HEK293 (cell line): ENCODE results near the gene SLC66A2.

Experiments used
- CTCF ChIA-PET: fragments of 350-600 bp; formaldehyde crosslinking; extraction: SDS; loops from one replicate; lab custom pipeline; 2021; ENCODE audit warnings: antibody characterized with exemption; lab: Yijun Ruan, JAX
- POLR2A ChIA-PET: fragments of 300-600 bp; formaldehyde crosslinking; extraction: SDS; loops from one replicate; lab custom pipeline; 2020; ENCODE audit warnings: antibody characterized with exemption, inconsistent platforms; lab: Yijun Ruan, JAX
- H3K27ac ChIP-seq: fragments of 200-500 bp; sonication (Bioruptor generic); 2 replicates; pipeline ENCODE4 v1.5.1; 2014; ENCODE audit warnings: low read depth, low read length, control low read depth, inconsistent platforms; ENCODE audit errors: extremely low read depth
- H3K36me3 ChIP-seq, 2 experiments: fragments of 200-500 bp in 1 of 2; sonication (Bioruptor generic) in 1 of 2; 1 replicate in 1 of 2; 2 replicates in 1 of 2; pipeline ENCODE4 v1.5.1; 2014 to 2017; ENCODE audit warnings: inconsistent platforms in 2 of 2, low read length in 2 of 2; ENCODE audit not compliant: control insufficient read depth in 2 of 2, insufficient read depth in 1 of 2
- H3K4me1 ChIP-seq: fragments of 200-500 bp; sonication (Bioruptor generic); 2 replicates; pipeline ENCODE4 v1.5.1; 2014; ENCODE audit warnings: mild to moderate bottlenecking, low read length, inconsistent platforms; ENCODE audit not compliant: control insufficient read depth, insufficient read depth
- H3K4me3 ChIP-seq: 2 replicates; pipeline ENCODE4 v1.5.1; 2011; ENCODE audit warnings: low read depth, mild to moderate bottlenecking, control low read depth, low read length, moderate library complexity
- H3K9me3 ChIP-seq: fragments of 200-500 bp; sonication (Bioruptor generic); 2 replicates; pipeline ENCODE4 v1.5.1; 2014; ENCODE audit warnings: low read depth, low read length, inconsistent platforms; ENCODE audit not compliant: control insufficient read depth, insufficient read depth
- GLIS1 ChIP-seq: fragments of 450-650 bp; formaldehyde crosslinking; IDR thresholded peaks from 2 replicates; pipeline ENCODE4 v1.5.1; 2016; ENCODE audit warnings: missing biosample characterization, missing genetic modification characterization
- KLF9 ChIP-seq: fragments of 450-650 bp; formaldehyde crosslinking; IDR thresholded peaks from 2 replicates; pipeline ENCODE4 v1.5.1; 2016; ENCODE audit warnings: missing biosample characterization, missing genetic modification characterization, low read depth
- MEIS1 ChIP-seq: sonication (generic); formaldehyde crosslinking; IDR thresholded peaks from 2 replicates; pipeline ENCODE4 v1.8.1; 2022; ENCODE audit warnings: missing genetic modification reagents, mild to moderate bottlenecking, borderline replicate concordance
- PRDM1 ChIP-seq: fragments of 450-650 bp; formaldehyde crosslinking; IDR thresholded peaks from 2 replicates; pipeline ENCODE4; 2016; ENCODE audit warnings: missing biosample characterization, missing genetic modification characterization
- REPIN1 ChIP-seq: fragments of 450-650 bp; formaldehyde crosslinking; IDR thresholded peaks from 2 replicates; pipeline ENCODE4 v1.5.1; 2017; ENCODE audit warnings: missing biosample characterization, missing genetic modification characterization, low read depth
- SALL2 ChIP-seq: fragments of 450-650 bp; formaldehyde crosslinking; IDR thresholded peaks from 2 replicates; pipeline ENCODE4 v1.5.0; 2017; ENCODE audit warnings: missing biosample characterization, mild to moderate bottlenecking, missing genetic modification characterization, borderline replicate concordance
- SETDB1 ChIP-seq: IDR thresholded peaks from one replicate; pipeline ENCODE4 v1.6.1; 2017; ENCODE audit warnings: mild to moderate bottlenecking, low read length, moderate library complexity, mixed read lengths; ENCODE audit not compliant: insufficient read length
- SP3 ChIP-seq: fragments of 450-650 bp; formaldehyde crosslinking; IDR thresholded peaks from 2 replicates; pipeline ENCODE4 v1.5.1; 2016; ENCODE audit warnings: missing biosample characterization, missing genetic modification characterization
- ZFHX2 ChIP-seq: fragments of 450-650 bp; formaldehyde crosslinking; conservative IDR thresholded peaks from 2 replicates; pipeline ENCODE4 v1.5.1; 2016; ENCODE audit warnings: missing biosample characterization, missing genetic modification characterization
- ZIC2 ChIP-seq: fragments of 450-650 bp; formaldehyde crosslinking; IDR thresholded peaks from 2 replicates; pipeline ENCODE4 v1.5.1; 2016; ENCODE audit warnings: missing biosample characterization, missing genetic modification characterization
- ZNF16 ChIP-seq: fragments of 450-650 bp; formaldehyde crosslinking; IDR thresholded peaks from 2 replicates; pipeline ENCODE4 v1.5.1; 2016; ENCODE audit warnings: low read depth, missing biosample characterization, missing genetic modification characterization
- ZNF202 ChIP-seq: fragments of 450-650 bp; formaldehyde crosslinking; IDR thresholded peaks from 2 replicates; pipeline ENCODE4 v1.5.1; 2016; ENCODE audit warnings: missing biosample characterization, missing genetic modification characterization, borderline replicate concordance
- ZNF24 ChIP-seq: fragments of 450-650 bp; formaldehyde crosslinking; IDR thresholded peaks from 2 replicates; pipeline ENCODE4 v1.5.1; 2016; ENCODE audit warnings: missing biosample characterization, missing genetic modification characterization
- ZNF48 ChIP-seq: fragments of 450-650 bp; formaldehyde crosslinking; IDR thresholded peaks from 2 replicates; pipeline ENCODE4 v1.5.1; 2016; ENCODE audit warnings: missing biosample characterization, missing genetic modification characterization
- ZNF529 ChIP-seq: fragments of 450-650 bp; formaldehyde crosslinking; IDR thresholded peaks from 2 replicates; pipeline ENCODE4 v1.5.1; 2017; ENCODE audit warnings: missing genetic modification characterization, missing biosample characterization; ENCODE audit not compliant: insufficient replicate concordance
- ZNF555 ChIP-seq: fragments of 450-650 bp; formaldehyde crosslinking; conservative IDR thresholded peaks from 2 replicates; pipeline ENCODE4 v1.5.1; 2017; ENCODE audit warnings: missing biosample characterization, mild to moderate bottlenecking, missing genetic modification characterization, inconsistent platforms
- ZNF585B ChIP-seq: fragments of 450-650 bp; formaldehyde crosslinking; IDR thresholded peaks from 2 replicates; pipeline ENCODE4 v1.5.1; 2016; ENCODE audit warnings: missing biosample characterization, missing genetic modification characterization
- ZNF596 ChIP-seq: fragments of 450-650 bp; IDR thresholded peaks from 2 replicates; pipeline ENCODE4 v1.5.0; 2018; ENCODE audit warnings: missing biosample characterization, mild to moderate bottlenecking, missing genetic modification characterization, moderate library complexity
- ZNF621 ChIP-seq: fragments of 450-650 bp; formaldehyde crosslinking; IDR thresholded peaks from 2 replicates; pipeline ENCODE4 v1.5.1; 2017; ENCODE audit warnings: missing biosample characterization, missing genetic modification characterization
- ZNF623 ChIP-seq: fragments of 450-650 bp; formaldehyde crosslinking; IDR thresholded peaks from 2 replicates; pipeline ENCODE4 v1.5.1; 2016; ENCODE audit warnings: missing biosample characterization, missing genetic modification characterization
- ZNF629 ChIP-seq: fragments of 450-650 bp; formaldehyde crosslinking; IDR thresholded peaks from 2 replicates; pipeline ENCODE4 v1.5.1; 2017; ENCODE audit warnings: missing biosample characterization, missing genetic modification characterization
- ZNF768 ChIP-seq: fragments of 450-650 bp; formaldehyde crosslinking; IDR thresholded peaks from 2 replicates; pipeline ENCODE4 v1.5.1; 2018; ENCODE audit warnings: missing biosample characterization, mild to moderate bottlenecking, missing genetic modification characterization
- ZNF837 ChIP-seq: fragments of 450-650 bp; formaldehyde crosslinking; IDR thresholded peaks from 2 replicates; pipeline ENCODE4 v1.5.1; 2016; ENCODE audit warnings: missing biosample characterization, missing genetic modification characterization
- ZSCAN16 ChIP-seq: fragments of 450-650 bp; formaldehyde crosslinking; IDR thresholded peaks from 2 replicates; pipeline ENCODE4 v1.5.1; 2016; ENCODE audit warnings: missing biosample characterization, missing genetic modification characterization
- TF ChIP-seq, protein P1 (sequence below): fragments of 450-650 bp; formaldehyde crosslinking; conservative IDR thresholded peaks from 2 replicates; pipeline ENCODE4 v1.5.1; 2016; ENCODE audit warnings: low read depth, missing biosample characterization, missing genetic modification characterization
- TF ChIP-seq, protein P2 (sequence below): fragments of 450-650 bp; formaldehyde crosslinking; IDR thresholded peaks from 2 replicates; pipeline ENCODE4 v1.5.1; 2016; ENCODE audit warnings: missing biosample characterization, missing genetic modification characterization, borderline replicate concordance
- TF ChIP-seq, protein P3 (sequence below): fragments of 450-650 bp; formaldehyde crosslinking; IDR thresholded peaks from 2 replicates; pipeline ENCODE4 v1.5.1; 2016; ENCODE audit warnings: missing biosample characterization, missing genetic modification characterization, low read depth

Gene SLC66A2

DNA sequence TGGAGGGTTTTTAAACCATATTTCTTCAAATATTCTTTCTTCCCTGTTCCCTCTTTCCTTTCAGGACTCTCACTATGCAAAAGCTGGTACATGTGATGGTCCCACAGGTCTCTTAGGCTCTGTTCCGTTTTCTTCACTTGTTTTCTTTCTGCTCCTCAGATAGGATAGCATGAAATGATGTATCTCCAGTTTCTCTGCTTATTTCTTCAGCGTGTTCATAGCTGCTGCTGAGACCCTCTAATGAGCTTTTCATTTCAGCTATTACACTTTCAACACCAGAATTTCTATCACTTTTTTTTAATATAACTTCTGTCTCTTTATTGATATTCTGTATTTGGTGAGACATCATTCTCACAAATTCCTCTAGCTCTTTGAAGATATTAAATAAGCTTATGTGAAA lies 89.8 kb downstream of the SLC66A2 start (continued):
- no peak for TF ChIP-seq ZNF48 (tag by site-specific recombination)
- TF ChIP-seq PRDM1 (tag by site-specific recombination): no peak
- TF ChIP-seq MEIS1 (CRISPR knock-in tag): no peak
- TF ChIP-seq SETDB1: no peak

DNA sequence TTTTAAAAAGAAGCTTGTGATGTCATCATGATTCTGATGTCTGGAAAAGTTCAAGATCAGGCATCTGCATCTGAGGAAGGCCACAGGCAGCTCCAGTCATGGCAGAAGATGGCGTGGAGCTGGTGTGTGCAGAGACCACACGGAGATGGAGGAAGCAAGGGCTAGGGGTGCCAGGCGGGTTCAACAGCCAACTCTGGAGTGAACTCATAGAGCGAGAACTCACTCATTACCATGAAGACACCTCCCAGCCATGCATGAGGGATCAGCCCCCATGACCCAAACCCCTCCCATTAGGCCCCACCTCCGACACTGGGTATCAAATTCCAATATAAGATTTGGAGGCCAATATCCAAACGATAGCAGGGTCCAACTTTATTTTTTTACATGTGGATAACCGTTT lies 92.1 kb downstream of the SLC66A2 start:
- POLR2A ChIA-PET: no interaction called here

DNA sequence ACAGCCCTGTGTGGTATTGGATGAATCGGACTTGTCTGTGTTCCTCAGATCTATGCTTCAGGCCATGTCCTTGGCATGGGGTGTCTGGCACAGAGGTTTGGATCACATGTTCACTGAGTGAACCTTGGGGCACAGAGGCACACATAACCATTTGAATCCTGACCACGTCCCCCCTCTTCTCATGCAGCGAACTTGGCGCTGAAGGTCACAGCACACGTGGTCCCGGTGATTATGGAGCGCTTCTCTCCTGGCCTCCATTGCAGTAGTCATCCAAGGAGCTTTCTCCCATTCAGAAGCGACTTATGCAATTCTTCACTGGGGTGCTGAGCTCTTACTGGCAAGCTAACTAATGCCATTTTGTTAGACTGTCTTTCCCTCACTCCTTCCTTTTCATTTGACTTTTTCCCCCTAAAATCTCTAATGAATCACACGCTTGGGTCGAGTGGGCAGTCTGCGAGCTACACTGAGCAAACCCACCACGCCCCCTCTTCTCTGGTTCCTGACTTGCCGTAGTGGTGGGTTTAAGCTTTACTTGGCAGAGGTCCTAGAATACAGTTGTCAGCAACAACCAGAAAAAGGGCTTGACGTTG lies 94.3 kb downstream of the SLC66A2 start:
- Histone ChIP-seq H3K9me3 (no peaks in the 10 kb centered on the region), H3K4me1 (no peaks in the 10 kb centered on the region), H3K4me3 (no peak overlapping the region), H3K36me3 (no peaks in the 10 kb centered on the region), H3K27ac (no peak overlapping the region)
- ChIA-PET POLR2A (no interaction called here), CTCF (no interaction called here)
- TF ChIP-seq ZNF596 (tag by site-specific recombination) (no peak), ZFHX2 (tag by site-specific recombination) (peak; percentile 38; the same call in 1 of the 2 replicates), KLF9 (tag by site-specific recombination) (0 out of 2 replicates have a peak, but pooled peaks have one; percentile 35), ZNF629 (no peak), GLIS1 (peak; percentile 87), SALL2 (no peak), MEIS1 (CRISPR knock-in tag) (no peak), REPIN1 (no peak), ZNF621 (tag by site-specific recombination) (no peak), ZNF16 (tag by site-specific recombination) (no peak), ZNF623 (tag by site-specific recombination) (no peak), ZNF837 (tag by site-specific recombination) (no peak), ZNF24 (tag by site-specific recombination) (no peak)
- TF ChIP-seq, protein P1, sequence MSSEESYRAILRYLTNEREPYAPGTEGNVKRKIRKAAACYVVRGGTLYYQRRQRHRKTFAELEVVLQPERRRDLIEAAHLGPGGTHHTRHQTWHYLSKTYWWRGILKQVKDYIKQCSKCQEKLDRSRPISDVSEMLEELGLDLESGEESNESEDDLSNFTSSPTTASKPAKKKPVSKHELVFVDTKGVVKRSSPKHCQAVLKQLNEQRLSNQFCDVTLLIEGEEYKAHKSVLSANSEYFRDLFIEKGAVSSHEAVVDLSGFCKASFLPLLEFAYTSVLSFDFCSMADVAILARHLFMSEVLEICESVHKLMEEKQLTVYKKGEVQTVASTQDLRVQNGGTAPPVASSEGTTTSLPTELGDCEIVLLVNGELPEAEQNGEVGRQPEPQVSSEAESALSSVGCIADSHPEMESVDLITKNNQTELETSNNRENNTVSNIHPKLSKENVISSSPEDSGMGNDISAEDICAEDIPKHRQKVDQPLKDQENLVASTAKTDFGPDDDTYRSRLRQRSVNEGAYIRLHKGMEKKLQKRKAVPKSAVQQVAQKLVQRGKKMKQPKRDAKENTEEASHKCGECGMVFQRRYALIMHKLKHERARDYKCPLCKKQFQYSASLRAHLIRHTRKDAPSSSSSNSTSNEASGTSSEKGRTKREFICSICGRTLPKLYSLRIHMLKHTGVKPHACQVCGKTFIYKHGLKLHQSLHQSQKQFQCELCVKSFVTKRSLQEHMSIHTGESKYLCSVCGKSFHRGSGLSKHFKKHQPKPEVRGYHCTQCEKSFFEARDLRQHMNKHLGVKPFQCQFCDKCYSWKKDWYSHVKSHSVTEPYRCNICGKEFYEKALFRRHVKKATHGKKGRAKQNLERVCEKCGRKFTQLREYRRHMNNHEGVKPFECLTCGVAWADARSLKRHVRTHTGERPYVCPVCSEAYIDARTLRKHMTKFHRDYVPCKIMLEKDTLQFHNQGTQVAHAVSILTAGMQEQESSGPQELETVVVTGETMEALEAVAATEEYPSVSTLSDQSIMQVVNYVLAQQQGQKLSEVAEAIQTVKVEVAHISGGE (tag by site-specific recombination): no peak
- TF ChIP-seq, protein P2, sequence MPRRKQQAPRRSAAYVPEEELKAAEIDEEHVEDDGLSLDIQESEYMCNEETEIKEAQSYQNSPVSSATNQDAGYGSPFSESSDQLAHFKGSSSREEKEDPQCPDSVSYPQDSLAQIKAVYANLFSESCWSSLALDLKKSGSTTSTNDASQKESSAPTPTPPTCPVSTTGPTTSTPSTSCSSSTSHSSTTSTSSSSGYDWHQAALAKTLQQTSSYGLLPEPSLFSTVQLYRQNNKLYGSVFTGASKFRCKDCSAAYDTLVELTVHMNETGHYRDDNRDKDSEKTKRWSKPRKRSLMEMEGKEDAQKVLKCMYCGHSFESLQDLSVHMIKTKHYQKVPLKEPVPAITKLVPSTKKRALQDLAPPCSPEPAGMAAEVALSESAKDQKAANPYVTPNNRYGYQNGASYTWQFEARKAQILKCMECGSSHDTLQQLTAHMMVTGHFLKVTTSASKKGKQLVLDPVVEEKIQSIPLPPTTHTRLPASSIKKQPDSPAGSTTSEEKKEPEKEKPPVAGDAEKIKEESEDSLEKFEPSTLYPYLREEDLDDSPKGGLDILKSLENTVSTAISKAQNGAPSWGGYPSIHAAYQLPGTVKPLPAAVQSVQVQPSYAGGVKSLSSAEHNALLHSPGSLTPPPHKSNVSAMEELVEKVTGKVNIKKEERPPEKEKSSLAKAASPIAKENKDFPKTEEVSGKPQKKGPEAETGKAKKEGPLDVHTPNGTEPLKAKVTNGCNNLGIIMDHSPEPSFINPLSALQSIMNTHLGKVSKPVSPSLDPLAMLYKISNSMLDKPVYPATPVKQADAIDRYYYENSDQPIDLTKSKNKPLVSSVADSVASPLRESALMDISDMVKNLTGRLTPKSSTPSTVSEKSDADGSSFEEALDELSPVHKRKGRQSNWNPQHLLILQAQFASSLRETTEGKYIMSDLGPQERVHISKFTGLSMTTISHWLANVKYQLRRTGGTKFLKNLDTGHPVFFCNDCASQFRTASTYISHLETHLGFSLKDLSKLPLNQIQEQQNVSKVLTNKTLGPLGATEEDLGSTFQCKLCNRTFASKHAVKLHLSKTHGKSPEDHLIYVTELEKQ (tag by site-specific recombination): no peak

More for the DNA sequence above, 92.1 kb downstream of the SLC66A2 start:
- Histone ChIP-seq H3K27ac (no peak overlapping the region), H3K4me3 (no peak overlapping the region), H3K4me1 (no peaks in the 10 kb centered on the region), H3K36me3 (no peaks in the 10 kb centered on the region), H3K9me3 (no peaks in the 10 kb centered on the region)
- CTCF ChIA-PET: no interaction called here
- TF ChIP-seq ZNF202 (tag by site-specific recombination) (no peak), ZNF585B (no peak), ZNF555 (tag by site-specific recombination) (no peak), ZNF768 (tag by site-specific recombination) (no peak), ZNF621 (tag by site-specific recombination) (no peak), ZSCAN16 (tag by site-specific recombination) (no peak), ZNF529 (no peak), ZIC2 (no peak), SP3 (no peak)
- TF ChIP-seq, protein P3, sequence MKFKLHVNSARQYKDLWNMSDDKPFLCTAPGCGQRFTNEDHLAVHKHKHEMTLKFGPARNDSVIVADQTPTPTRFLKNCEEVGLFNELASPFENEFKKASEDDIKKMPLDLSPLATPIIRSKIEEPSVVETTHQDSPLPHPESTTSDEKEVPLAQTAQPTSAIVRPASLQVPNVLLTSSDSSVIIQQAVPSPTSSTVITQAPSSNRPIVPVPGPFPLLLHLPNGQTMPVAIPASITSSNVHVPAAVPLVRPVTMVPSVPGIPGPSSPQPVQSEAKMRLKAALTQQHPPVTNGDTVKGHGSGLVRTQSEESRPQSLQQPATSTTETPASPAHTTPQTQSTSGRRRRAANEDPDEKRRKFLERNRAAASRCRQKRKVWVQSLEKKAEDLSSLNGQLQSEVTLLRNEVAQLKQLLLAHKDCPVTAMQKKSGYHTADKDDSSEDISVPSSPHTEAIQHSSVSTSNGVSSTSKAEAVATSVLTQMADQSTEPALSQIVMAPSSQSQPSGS (tag by site-specific recombination): no peak
